HL-60 (cell line): ENCODE data around the gene ANO3.

ENCODE experiments used
- DNase-seq, 2 experiments: peaks; one replicate each; pipeline ENCODE4 v3.0.0-alpha.2; 2010 to 2020; ENCODE audit warnings: low read depth in 1 of 2, low spot score in 1 of 2
- H3K27ac ChIP-seq: fragments of 250-450 bp; sonication (Bioruptor Pico); replicated peaks from 2 replicates; pipeline ENCODE4 v1.5.1; 2020; ENCODE audit warnings: mild to moderate bottlenecking, moderate library complexity
- H3K27me3 ChIP-seq: fragments of 250-450 bp; sonication (Bioruptor Pico); 2 replicates; pipeline ENCODE4 v1.5.1; 2021; ENCODE audit warnings: mild to moderate bottlenecking, moderate library complexity; ENCODE audit not compliant: insufficient read depth, poor library complexity, severe bottlenecking
- H3K4me3 ChIP-seq: replicated peaks from 2 replicates; pipeline ENCODE4 v1.5.1; 2011; ENCODE audit warnings: mild to moderate bottlenecking, control low read depth, low read length; ENCODE audit not compliant: insufficient read depth
- CTCF ChIP-seq: IDR thresholded peaks from one replicate; pipeline ENCODE4 v1.5.1; 2011; ENCODE audit warnings: low read length, control low read depth, inconsistent platforms; ENCODE audit not compliant: insufficient read depth
- GABPA ChIP-seq: IDR thresholded peaks from 2 replicates; pipeline ENCODE4 v1.6.1; 2012; ENCODE audit warnings: low read depth
- POLR2AphosphoS5 ChIP-seq: IDR thresholded peaks from 2 replicates; pipeline ENCODE4 v1.6.1; 2012; ENCODE audit warnings: low read depth
- SPI1 ChIP-seq: IDR thresholded peaks from 2 replicates; pipeline ENCODE4 v1.6.1; 2012; ENCODE audit warnings: low read depth, mild to moderate bottlenecking, borderline replicate concordance
- TF ChIP-seq, protein P1 (sequence below): IDR thresholded peaks from 2 replicates; pipeline ENCODE4 v1.6.1; 2012; ENCODE audit warnings: low read depth; ENCODE audit not compliant: insufficient replicate concordance

Gene ANO3

GRCh38 chr11:26332572-26332915 is 614 bp downstream of the ANO3 start:
- no peak for DNase-seq
- no peak overlapping the region for H3K27ac ChIP-seq
- H3K27me3 ChIP-seq: peaks cover 15% of the 10 kb centered on the region
- no peak overlapping the region for H3K4me3 ChIP-seq
- TF ChIP-seq, protein P1, sequence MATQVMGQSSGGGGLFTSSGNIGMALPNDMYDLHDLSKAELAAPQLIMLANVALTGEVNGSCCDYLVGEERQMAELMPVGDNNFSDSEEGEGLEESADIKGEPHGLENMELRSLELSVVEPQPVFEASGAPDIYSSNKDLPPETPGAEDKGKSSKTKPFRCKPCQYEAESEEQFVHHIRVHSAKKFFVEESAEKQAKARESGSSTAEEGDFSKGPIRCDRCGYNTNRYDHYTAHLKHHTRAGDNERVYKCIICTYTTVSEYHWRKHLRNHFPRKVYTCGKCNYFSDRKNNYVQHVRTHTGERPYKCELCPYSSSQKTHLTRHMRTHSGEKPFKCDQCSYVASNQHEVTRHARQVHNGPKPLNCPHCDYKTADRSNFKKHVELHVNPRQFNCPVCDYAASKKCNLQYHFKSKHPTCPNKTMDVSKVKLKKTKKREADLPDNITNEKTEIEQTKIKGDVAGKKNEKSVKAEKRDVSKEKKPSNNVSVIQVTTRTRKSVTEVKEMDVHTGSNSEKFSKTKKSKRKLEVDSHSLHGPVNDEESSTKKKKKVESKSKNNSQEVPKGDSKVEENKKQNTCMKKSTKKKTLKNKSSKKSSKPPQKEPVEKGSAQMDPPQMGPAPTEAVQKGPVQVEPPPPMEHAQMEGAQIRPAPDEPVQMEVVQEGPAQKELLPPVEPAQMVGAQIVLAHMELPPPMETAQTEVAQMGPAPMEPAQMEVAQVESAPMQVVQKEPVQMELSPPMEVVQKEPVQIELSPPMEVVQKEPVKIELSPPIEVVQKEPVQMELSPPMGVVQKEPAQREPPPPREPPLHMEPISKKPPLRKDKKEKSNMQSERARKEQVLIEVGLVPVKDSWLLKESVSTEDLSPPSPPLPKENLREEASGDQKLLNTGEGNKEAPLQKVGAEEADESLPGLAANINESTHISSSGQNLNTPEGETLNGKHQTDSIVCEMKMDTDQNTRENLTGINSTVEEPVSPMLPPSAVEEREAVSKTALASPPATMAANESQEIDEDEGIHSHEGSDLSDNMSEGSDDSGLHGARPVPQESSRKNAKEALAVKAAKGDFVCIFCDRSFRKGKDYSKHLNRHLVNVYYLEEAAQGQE: no peak
- TF ChIP-seq GABPA (no peak), POLR2AphosphoS5 (no peak)

- DNase-seq: no peak
- Histone ChIP-seq H3K27ac (no peak overlapping the region), H3K27me3 (peaks cover 15% of the 10 kb centered on the region), H3K4me3 (no peak overlapping the region)
- TF ChIP-seq SPI1 (no peak), POLR2AphosphoS5 (no peak)
- TF ChIP-seq, protein P1: no peak
Observed at GRCh38 chr11:26333906-26334305, 2.0 kb downstream of the ANO3 start.

DNA sequence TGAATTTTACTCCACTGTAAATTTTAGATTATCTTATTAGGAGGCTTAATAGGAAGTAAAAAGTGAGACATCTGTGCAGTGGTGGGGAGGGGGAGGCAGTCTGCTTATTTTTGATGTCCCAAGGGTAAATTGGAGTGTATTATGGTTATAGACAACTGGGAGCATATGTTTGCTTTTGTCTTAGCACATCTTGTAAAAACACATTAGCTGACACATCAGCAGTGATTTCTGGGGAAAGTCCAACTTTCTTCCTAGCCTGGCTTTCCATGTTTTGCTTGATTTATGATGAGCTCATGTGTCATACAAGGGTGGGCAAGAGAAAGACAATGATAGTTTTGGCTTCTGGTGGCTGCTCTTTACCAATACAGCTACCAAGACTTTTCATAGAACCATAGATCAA is 4.0 kb downstream of the ANO3 start:
- DNase-seq: no peak
- H3K27me3 ChIP-seq: peaks cover 15% of the 10 kb centered on the region
- no peak overlapping the region for H3K4me3 ChIP-seq
- no peak for TF ChIP-seq CTCF
- no peak for TF ChIP-seq GABPA
- no peak for TF ChIP-seq POLR2AphosphoS5
- TF ChIP-seq, protein P1: no peak
- TF ChIP-seq SPI1: no peak
- H3K27ac ChIP-seq: no peak overlapping the region

DNA sequence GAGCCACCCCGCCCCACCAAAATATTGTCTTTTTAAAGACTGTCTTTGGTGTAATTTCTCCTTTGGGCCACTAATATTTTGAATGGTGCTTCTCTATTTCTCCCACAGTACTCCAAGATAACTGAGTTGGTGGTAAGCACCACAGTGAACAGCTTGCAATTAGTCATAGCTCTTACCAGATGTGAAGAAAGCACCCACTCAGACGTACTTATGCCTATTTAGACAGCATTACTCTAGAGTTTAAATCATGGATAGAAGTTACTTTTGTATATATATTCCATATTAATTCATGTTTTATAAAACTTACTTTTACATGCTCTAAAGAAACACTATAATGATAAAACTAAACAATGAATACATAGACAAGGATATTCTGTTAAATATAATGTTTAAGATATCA is 12.7 kb downstream of the ANO3 start:
- TF ChIP-seq SPI1: no peak
- no peak for TF ChIP-seq CTCF
- TF ChIP-seq, protein P1: no peak
- no peak for TF ChIP-seq GABPA
- TF ChIP-seq POLR2AphosphoS5: no peak
- no peaks in the 10 kb centered on the region for H3K27me3 ChIP-seq
- H3K27ac ChIP-seq: no peak overlapping the region
- H3K4me3 ChIP-seq: no peak overlapping the region
- no peak for DNase-seq
